Activated CD8-positive, alpha-beta memory T cell treated with anti-CD3 and anti-CD28 coated beads, Interleukin-2, amount 10 ng/mL, durations not matched to agents 7 days and 5 days (primary cell): ENCODE data around the gene IL17REL. TPM values are rescaled to one million over a fixed set of nuclear protein-coding genes. Genes with fewer than 3 reads are reported as not detected.

Source experiments
- ATAC-seq: fragments of 150-1000 bp; cut with Tn5 transposase; one replicate; pipeline ENCODE4 v1.10.0; 2021; ENCODE audit warnings: moderate library complexity
- CTCF ChIA-PET: fragments of 350-600 bp; sonication (Branson Sonifier 250); formaldehyde crosslinking; loops from one replicate; lab custom pipeline; 2021; ENCODE audit warnings: antibody characterized with exemption; lab: Charles Lee
- DNase-seq: peaks from one replicate; pipeline ENCODE4 v3.0.0-alpha.2; 2020
- H3K27ac Mint-ChIP-seq: one replicate; pipeline ENCODE4 v1.8.0; 2021; ENCODE audit warnings: mild to moderate bottlenecking, mixed read lengths
- H3K27me3 Mint-ChIP-seq: one replicate; pipeline ENCODE4 v1.8.0; 2021; ENCODE audit warnings: mixed read lengths
- H3K36me3 Mint-ChIP-seq: one replicate; pipeline ENCODE4 v1.8.0; 2021; ENCODE audit warnings: mild to moderate bottlenecking, mixed read lengths
- H3K4me1 Mint-ChIP-seq: one replicate; pipeline ENCODE4 v1.8.0; 2021; ENCODE audit warnings: mixed read lengths
- H3K4me3 Mint-ChIP-seq: one replicate; pipeline ENCODE4 v1.8.0; 2021; ENCODE audit warnings: mild to moderate bottlenecking, moderate library complexity, mixed read lengths
- H3K9me3 Mint-ChIP-seq: one replicate; pipeline ENCODE4 v1.8.0; 2022; ENCODE audit warnings: low read depth, mixed read lengths
- total RNA-seq, 2 experiments: library from RNA; stranded (reverse); gene quantifications; one replicate each; pipeline ENCODE4 v1.2.3, GENCODE V29; 2021

The IL17REL gene
- total RNA-seq, 2 experiments from 2014 or later = 0.05 TPM; not detected in 1

- DNase-seq = no peak
Measured at GRCh38 chr22:50051930-50052329, 39.4 kb upstream of the IL17REL start.

GRCh38 chr22:50049299-50050195, 37.0 kb upstream of the IL17REL start:
- no peak overlapping the region for H3K4me3 Mint-ChIP-seq
- H3K27ac Mint-ChIP-seq = no peak overlapping the region
- peaks cover 4% of the 10 kb centered on the region for H3K4me1 Mint-ChIP-seq
- H3K9me3 Mint-ChIP-seq = peaks cover 2% of the 10 kb centered on the region
- no peaks in the 10 kb centered on the region for H3K36me3 Mint-ChIP-seq
- H3K27me3 Mint-ChIP-seq = peaks cover 12% of the 10 kb centered on the region
- CTCF ChIA-PET = interaction anchor here (1.3 kb wide), 1 partner anchor 17 kb away, joined by 3 read pairs; no protein-coding TSS in a partner anchor
- no peak for ATAC-seq
- no peak for DNase-seq

More at GRCh38 chr22:50051930-50052329, 39.4 kb upstream of the IL17REL start:
- Mint-ChIP-seq H3K9me3 (peaks cover 2% of the 10 kb centered on the region), H3K4me3 (no peak overlapping the region), H3K36me3 (no peaks in the 10 kb centered on the region), H3K4me1 (no peaks in the 10 kb centered on the region), H3K27ac (no peak overlapping the region), H3K27me3 (peaks cover 12% of the 10 kb centered on the region)
- CTCF ChIA-PET = interaction anchor here (0.6 kb wide), 1 partner anchor 24 kb away, joined by 3 read pairs; no protein-coding TSS in a partner anchor
- no peak for ATAC-seq

DNA sequence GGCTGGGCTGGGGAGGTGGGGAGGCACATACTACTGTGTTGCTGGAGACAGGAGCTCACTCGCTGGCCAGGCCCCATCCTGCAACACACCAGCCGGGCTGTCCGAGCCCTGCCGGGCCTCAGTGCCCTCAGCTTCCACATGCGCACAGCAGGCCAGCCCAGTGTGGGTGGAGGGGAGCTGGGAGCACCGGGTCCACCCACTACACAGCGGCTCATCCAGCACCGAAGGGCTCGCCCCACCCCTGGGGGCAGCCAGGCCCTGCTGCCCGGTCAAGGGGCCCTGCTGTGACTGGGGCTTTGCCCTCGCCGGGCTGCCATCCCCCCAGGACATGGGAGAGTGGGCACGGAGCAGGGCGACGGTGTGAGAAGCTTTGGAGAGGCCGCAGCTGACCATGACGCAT, 36.3 kb upstream of the IL17REL start:
- Mint-ChIP-seq H3K27me3 (peaks cover 19% of the 10 kb centered on the region), H3K27ac (no peak overlapping the region), H3K4me3 (no peak overlapping the region), H3K9me3 (peaks cover under 1% of the 10 kb centered on the region), H3K4me1 (peaks cover 6% of the 10 kb centered on the region), H3K36me3 (no peaks in the 10 kb centered on the region)
- DNase-seq (no peak), ATAC-seq (no peak)
- CTCF ChIA-PET = no interaction called here

- Mint-ChIP-seq H3K4me3 (no peak overlapping the region), H3K9me3 (no peaks in the 10 kb centered on the region), H3K36me3 (no peaks in the 10 kb centered on the region), H3K27me3 (peaks cover 25% of the 10 kb centered on the region), H3K27ac (no peak overlapping the region), H3K4me1 (peaks cover 6% of the 10 kb centered on the region)
- CTCF ChIA-PET = no interaction called here
- DNase-seq (no peak), ATAC-seq (no peak)
Measured at GRCh38 chr22:50048061-50048765, 35.6 kb upstream of the IL17REL start.

DNA sequence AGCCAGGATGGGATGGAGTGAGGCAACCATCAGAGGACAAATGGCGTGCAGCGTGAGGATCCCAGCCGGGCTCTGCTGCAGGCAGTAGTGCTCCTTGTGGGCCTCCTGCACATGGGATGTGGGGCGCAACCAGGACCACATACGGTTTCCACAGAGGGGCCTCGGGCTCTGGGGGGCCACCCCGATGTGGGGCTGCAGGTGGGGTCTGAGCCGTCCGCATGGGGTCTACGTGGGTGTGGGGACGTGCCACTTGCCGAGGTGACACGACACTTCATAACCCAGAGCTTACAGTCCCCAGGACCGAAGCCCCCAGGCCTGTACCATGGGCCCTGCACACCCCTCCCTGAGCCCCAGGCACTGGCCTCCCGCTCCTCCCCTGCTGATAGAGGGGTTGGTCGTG, 34.8 kb upstream of the IL17REL start:
- Mint-ChIP-seq H3K4me3 (no peak overlapping the region), H3K36me3 (no peaks in the 10 kb centered on the region), H3K4me1 (peaks cover 6% of the 10 kb centered on the region), H3K9me3 (no peaks in the 10 kb centered on the region), H3K27ac (no peak overlapping the region), H3K27me3 (peaks cover 23% of the 10 kb centered on the region)
- DNase-seq (no peak), ATAC-seq (no peak)
- CTCF ChIA-PET = no interaction called here

DNA sequence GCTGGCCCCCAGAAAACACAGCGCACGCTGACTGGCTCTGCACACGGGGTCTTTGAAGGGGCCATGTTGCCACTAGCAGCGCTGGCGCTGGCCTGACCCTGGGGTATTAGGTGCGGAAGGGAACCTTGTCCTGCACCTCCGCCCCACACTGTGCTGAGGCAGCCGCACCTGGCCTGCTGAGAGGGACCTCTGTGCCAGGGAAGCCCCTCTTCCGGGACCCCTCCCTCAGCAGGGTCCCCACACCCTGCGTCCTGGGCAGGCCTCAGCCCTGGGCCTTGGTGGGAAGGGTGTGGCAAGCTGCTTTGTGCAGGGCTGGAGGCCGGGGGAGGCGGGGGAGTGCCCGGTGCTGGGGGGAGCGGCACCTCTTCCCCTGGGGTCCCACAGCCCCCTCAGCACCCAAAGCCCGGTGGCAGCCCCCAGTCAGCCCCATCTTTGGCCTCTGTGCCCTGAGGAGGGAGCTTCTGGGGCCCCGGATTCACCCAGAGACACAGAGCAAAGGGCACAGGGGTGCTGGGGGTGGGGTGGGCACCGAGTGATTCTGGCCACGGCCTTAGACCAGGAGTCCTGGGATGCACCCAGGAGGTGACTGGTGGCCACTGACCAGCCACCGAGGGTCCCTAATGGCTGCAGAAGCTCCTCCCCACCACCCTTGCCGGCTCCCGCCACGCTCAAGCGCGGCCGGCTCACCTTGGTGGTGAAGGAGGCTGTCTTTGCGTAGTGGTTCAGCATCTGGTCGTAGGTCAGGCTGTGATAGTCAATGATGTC, 34.1 kb upstream of the IL17REL start:
- CTCF ChIA-PET = no interaction called here
- Mint-ChIP-seq H3K27ac (no peak overlapping the region), H3K36me3 (no peaks in the 10 kb centered on the region), H3K9me3 (no peaks in the 10 kb centered on the region), H3K27me3 (peaks cover 21% of the 10 kb centered on the region), H3K4me1 (peaks cover 6% of the 10 kb centered on the region), H3K4me3 (no peak overlapping the region)
- no peak for DNase-seq
- no peak for ATAC-seq

GRCh38 chr22:50046019-50046415, 33.5 kb upstream of the IL17REL start:
- no peak for ATAC-seq
- peaks cover 6% of the 10 kb centered on the region for H3K4me1 Mint-ChIP-seq
- no peak overlapping the region for H3K4me3 Mint-ChIP-seq
- no peak for DNase-seq
- no peak overlapping the region for H3K27ac Mint-ChIP-seq
- no peaks in the 10 kb centered on the region for H3K9me3 Mint-ChIP-seq
- CTCF ChIA-PET = no interaction called here
- no peaks in the 10 kb centered on the region for H3K36me3 Mint-ChIP-seq
- H3K27me3 Mint-ChIP-seq = peaks cover 20% of the 10 kb centered on the region

- Mint-ChIP-seq H3K36me3 (no peaks in the 10 kb centered on the region), H3K27ac (no peak overlapping the region), H3K4me1 (peaks cover 6% of the 10 kb centered on the region), H3K4me3 (no peak overlapping the region), H3K27me3 (peaks cover 20% of the 10 kb centered on the region), H3K9me3 (no peaks in the 10 kb centered on the region)
- ATAC-seq = peak; percentile 30
- CTCF ChIA-PET = interaction anchor here (0.6 kb wide), 1 partner anchor 21 kb away, joined by 6 read pairs; no protein-coding TSS in a partner anchor
- no peak for DNase-seq
Measured at GRCh38 chr22:50045211-50046018, 32.9 kb upstream of the IL17REL start.

DNA sequence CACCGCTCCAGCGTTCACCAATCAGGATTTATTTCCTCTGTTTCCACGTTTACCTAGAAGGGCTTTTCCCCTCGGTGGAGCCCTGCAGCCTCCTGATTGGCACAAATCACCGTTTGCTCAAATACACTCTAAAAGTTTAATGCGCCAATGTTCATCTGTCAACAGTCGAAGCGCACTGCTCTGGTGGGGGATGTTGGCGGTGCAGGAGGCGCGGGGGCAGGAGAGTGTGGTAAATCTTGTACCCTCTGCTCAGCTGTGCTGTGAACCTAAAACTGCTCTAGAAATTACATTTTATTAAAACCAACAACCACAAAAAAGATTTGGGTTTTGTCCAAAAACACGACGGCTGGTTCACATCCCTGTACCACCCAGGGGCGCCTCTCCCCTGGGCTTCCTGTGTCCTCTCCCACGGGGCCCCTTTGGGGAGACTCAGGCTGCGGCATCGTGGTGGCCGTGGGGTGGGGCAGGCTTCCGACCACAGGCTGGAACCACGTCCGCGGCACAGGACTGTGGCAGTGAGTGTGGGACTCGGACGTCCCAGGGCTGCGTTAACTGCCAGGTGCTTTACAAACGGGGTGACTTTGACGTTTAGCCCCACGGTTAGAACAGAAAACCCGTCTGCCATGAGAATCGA, 32.0 kb upstream of the IL17REL start:
- no peak for DNase-seq
- Mint-ChIP-seq H3K9me3 (no peaks in the 10 kb centered on the region), H3K4me3 (no peak overlapping the region), H3K36me3 (no peaks in the 10 kb centered on the region), H3K27me3 (peaks cover 20% of the 10 kb centered on the region), H3K4me1 (peaks cover 6% of the 10 kb centered on the region), H3K27ac (no peak overlapping the region)
- ATAC-seq = peak; percentile 20
- CTCF ChIA-PET = interaction anchor here (0.6 to 1.7 kb wide), 2 partner anchors 14 to 20 kb away, joined by 5 to 6 read pairs; no protein-coding TSS in a partner anchor

- CTCF ChIA-PET = no interaction called here
- Mint-ChIP-seq H3K9me3 (no peaks in the 10 kb centered on the region), H3K4me1 (peaks cover 6% of the 10 kb centered on the region), H3K36me3 (no peaks in the 10 kb centered on the region), H3K4me3 (no peak overlapping the region), H3K27me3 (peaks cover 22% of the 10 kb centered on the region), H3K27ac (no peak overlapping the region)
- DNase-seq = no peak
- no peak for ATAC-seq
Measured at GRCh38 chr22:50041361-50042065, 28.9 kb upstream of the IL17REL start.

DNA sequence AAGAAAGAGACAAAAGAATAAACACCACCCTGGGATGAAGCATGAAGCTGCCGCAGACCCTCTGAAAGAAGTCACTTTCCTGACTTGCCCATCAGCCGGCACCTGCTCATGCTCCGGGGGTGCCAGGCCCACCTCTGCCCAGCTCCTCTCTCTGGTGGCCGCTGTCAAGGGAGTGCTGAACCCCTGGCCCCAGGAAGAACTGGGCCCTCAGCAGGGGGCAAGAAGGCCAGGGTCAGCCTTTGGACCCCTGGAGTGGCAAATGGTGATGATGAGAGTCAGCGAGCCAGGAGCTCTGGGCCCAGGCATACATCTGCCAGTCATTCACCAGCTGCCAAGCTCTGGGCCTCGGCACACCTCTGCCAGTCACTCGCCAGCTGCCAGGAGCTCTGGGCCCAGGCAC, 28.2 kb upstream of the IL17REL start:
- Mint-ChIP-seq H3K9me3 (no peaks in the 10 kb centered on the region), H3K27me3 (peaks cover 22% of the 10 kb centered on the region), H3K27ac (no peak overlapping the region), H3K4me3 (no peak overlapping the region), H3K4me1 (peaks cover 6% of the 10 kb centered on the region), H3K36me3 (no peaks in the 10 kb centered on the region)
- DNase-seq (no peak), ATAC-seq (no peak)
- CTCF ChIA-PET = no interaction called here
